Smooth muscle cell (in vitro differentiated cells): ENCODE results near the gene MORC1. TPM values are rescaled to one million over a fixed set of nuclear protein-coding genes. Genes with fewer than 3 reads are reported as not detected.
"Not testable (repeated sequence)": the region's sequence is repeated elsewhere in the genome, so short reads cannot be mapped to it uniquely, and the experiment has no call there.

Experiments
- DNase-seq: peaks from one replicate; lab custom pipeline; 2025; ENCODE audit not compliant: unreplicated experiment; lab: John Stamatoyannopoulos, UW
- H2AFZ ChIP-seq: fragments of 200-600 bp; sonication (generic); 2 replicates; pipeline ENCODE4 v1.6.0; 2016; ENCODE audit warnings: antibody characterized with exemption, low read depth, mild to moderate bottlenecking
- H3F3A ChIP-seq: fragments of 200-600 bp; sonication (generic); 2 replicates; pipeline ENCODE4 v1.6.0; 2017; ENCODE audit warnings: antibody characterized with exemption, low read depth
- H3K27ac ChIP-seq: fragments of 200-600 bp; sonication (generic); 2 replicates; pipeline ENCODE4 v1.5.1; 2016; ENCODE audit warnings: low read depth, mild to moderate bottlenecking
- H3K27me3 ChIP-seq: fragments of 200-600 bp; sonication (generic); 2 replicates; pipeline ENCODE4 v1.6.1; 2016; ENCODE audit warnings: low read depth, mild to moderate bottlenecking
- H3K36me3 ChIP-seq: fragments of 200-600 bp; sonication (generic); 2 replicates; pipeline ENCODE4 v1.5.1; 2016; ENCODE audit warnings: low read depth
- H3K4me1 ChIP-seq: fragments of 200-600 bp; sonication (generic); 2 replicates; pipeline ENCODE4 v1.5.1; 2016; ENCODE audit warnings: low read depth
- H3K4me2 ChIP-seq: fragments of 200-600 bp; sonication (generic); 2 replicates; pipeline ENCODE4 v1.6.0; 2016; ENCODE audit warnings: mild to moderate bottlenecking
- H3K4me3 ChIP-seq: fragments of 200-600 bp; sonication (generic); 2 replicates; pipeline ENCODE4 v1.5.1; 2016; ENCODE audit warnings: mild to moderate bottlenecking
- H3K79me2 ChIP-seq: fragments of 200-600 bp; sonication (generic); 2 replicates; pipeline ENCODE4 v1.6.0; 2016; ENCODE audit warnings: low read depth, mild to moderate bottlenecking
- H3K9ac ChIP-seq: fragments of 200-600 bp; sonication (generic); 2 replicates; pipeline ENCODE4 v1.6.0; 2016; ENCODE audit warnings: low read depth
- H3K9me3 ChIP-seq: fragments of 200-600 bp; sonication (generic); replicated peaks from 2 replicates; pipeline ENCODE4 v1.5.1; 2016; ENCODE audit warnings: low read depth
- H4K20me1 ChIP-seq: fragments of 200-600 bp; sonication (generic); 2 replicates; pipeline ENCODE4 v1.6.0; 2016; ENCODE audit warnings: low read depth
- WGBS: methylation state at CpG from one replicate; pipeline ENCODE4 v1.1.7; 2016; ENCODE audit warnings: low lambda C conversion rate; 5-methylcytosine and 5-hydroxymethylcytosine counted together
- polyA plus RNA-seq: library from polyadenylated mRNA; unstranded; fragments of >200 nt; fragmentation: Nextera tagmentation; extraction: Ambion mirVana; gene quantifications from 2 replicates; pipeline ENCODE4 v1.2.1, GENCODE V29; 2016
- total RNA-seq: library from RNA; depleted of rRNA; stranded (reverse); fragments of >200 nt; gene quantifications from 2 replicates; pipeline ENCODE4 v1.2.3, GENCODE V29; 2014
- TF ChIP-seq, protein P1 (sequence below): fragments of 200-600 bp; sonication (generic); IDR thresholded peaks from 2 replicates; pipeline ENCODE4 v1.5.1; 2017; ENCODE audit warnings: borderline replicate concordance, mild to moderate bottlenecking, antibody characterized with exemption; ENCODE audit not compliant: insufficient read depth, poor library complexity, severe bottlenecking

Gene MORC1
- total and polyA plus RNA-seq, 2 experiments from 2014 or later: not detected

DNA sequence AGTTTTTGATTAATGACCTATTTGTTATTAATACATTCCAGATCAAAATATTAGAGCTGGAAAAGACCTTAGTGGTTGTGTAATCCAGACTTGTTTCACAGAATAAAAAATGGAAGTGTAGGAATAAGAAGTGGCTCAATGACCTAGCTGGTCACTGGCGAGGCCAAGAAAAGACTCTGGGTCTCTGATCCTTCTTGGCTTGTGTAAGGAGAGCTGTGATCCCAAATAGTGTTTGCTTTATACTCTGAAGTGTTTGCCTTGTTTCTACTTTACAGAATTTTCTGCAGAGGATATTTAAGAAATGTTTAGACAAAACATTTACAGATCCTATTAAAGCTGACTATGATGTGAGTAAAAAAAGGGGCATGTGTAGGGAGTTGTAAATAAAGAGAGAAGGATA, 25.7 kb upstream of the MORC1 start:
- Histone ChIP-seq H3K9ac (no peak overlapping the region), H2AFZ (no peak overlapping the region)
- TF ChIP-seq, protein P1, sequence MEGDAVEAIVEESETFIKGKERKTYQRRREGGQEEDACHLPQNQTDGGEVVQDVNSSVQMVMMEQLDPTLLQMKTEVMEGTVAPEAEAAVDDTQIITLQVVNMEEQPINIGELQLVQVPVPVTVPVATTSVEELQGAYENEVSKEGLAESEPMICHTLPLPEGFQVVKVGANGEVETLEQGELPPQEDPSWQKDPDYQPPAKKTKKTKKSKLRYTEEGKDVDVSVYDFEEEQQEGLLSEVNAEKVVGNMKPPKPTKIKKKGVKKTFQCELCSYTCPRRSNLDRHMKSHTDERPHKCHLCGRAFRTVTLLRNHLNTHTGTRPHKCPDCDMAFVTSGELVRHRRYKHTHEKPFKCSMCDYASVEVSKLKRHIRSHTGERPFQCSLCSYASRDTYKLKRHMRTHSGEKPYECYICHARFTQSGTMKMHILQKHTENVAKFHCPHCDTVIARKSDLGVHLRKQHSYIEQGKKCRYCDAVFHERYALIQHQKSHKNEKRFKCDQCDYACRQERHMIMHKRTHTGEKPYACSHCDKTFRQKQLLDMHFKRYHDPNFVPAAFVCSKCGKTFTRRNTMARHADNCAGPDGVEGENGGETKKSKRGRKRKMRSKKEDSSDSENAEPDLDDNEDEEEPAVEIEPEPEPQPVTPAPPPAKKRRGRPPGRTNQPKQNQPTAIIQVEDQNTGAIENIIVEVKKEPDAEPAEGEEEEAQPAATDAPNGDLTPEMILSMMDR: no peak

DNA sequence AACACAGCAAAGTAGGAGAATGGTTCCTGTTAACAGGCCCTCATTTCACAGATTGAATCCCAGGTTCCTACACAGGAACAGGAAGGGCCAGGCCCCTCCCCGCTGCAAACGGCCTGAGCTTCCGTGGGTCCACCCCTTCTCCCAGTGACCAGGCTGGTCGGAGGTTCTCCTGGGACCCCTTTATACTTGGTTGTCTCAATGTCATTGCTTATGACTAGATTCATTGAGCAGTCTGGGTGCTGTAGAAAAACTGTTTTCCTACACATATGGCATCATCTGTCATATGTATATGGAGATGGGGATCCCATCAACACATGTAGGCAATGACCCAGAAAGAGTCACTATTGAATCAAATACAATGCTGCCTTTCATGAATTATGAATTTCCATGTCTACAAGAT, 22.4 kb upstream of the MORC1 start:
- Histone ChIP-seq H4K20me1 (no peaks in the 10 kb centered on the region), H2AFZ (no peak overlapping the region), H3K4me3 (no peak overlapping the region), H3K9me3 (no peaks in the 10 kb centered on the region), H3F3A (no peaks in the 10 kb centered on the region), H3K4me1 (no peaks in the 10 kb centered on the region), H3K27me3 (no peaks in the 10 kb centered on the region), H3K79me2 (no peaks in the 10 kb centered on the region), H3K4me2 (no peak overlapping the region), H3K9ac (no peak overlapping the region), H3K27ac (no peak overlapping the region), H3K36me3 (no peaks in the 10 kb centered on the region)
- TF ChIP-seq, protein P1: no peak
- no peak for DNase-seq
- WGBS: 88% methylated on average over 4 of the region's 4 CpGs

More for the DNA sequence above, 25.7 kb upstream of the MORC1 start:
- Histone ChIP-seq H3K79me2 (no peaks in the 10 kb centered on the region), H4K20me1 (no peaks in the 10 kb centered on the region), H3K36me3 (no peaks in the 10 kb centered on the region), H3F3A (no peaks in the 10 kb centered on the region), H3K27me3 (no peaks in the 10 kb centered on the region), H3K9me3 (no peaks in the 10 kb centered on the region), H3K4me3 (no peak overlapping the region), H3K4me2 (no peak overlapping the region), H3K27ac (no peak overlapping the region), H3K4me1 (no peaks in the 10 kb centered on the region)
- 86% methylated on average over 1 of the region's 1 CpG for WGBS
- no peak for DNase-seq

DNA sequence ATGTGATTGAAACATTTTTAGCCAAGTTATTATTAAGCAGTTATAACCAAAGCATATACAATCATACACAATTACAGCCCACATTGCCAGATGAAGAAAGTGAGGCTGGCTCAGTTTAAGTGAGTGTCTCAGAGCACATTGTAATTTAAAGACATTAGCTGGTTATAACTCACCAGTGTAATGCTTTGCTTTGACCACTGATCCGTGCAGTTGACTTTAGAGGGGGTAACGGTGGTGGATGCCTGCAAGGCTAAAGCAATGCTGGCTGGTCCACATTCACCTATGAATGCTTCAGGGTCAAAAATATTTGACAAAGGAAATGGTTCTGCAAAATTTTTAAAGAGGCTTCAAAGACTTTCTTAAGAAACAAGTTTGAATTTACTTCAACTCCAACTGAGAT, 19.8 kb upstream of the MORC1 start:
- Histone ChIP-seq H2AFZ (no peak overlapping the region), H3K4me1 (no peaks in the 10 kb centered on the region), H3K9ac (no peak overlapping the region), H3K27ac (no peak overlapping the region), H3K36me3 (no peaks in the 10 kb centered on the region), H3K79me2 (no peaks in the 10 kb centered on the region), H3F3A (no peaks in the 10 kb centered on the region), H3K4me3 (peak overlapping the region; percentile 35), H3K27me3 (no peaks in the 10 kb centered on the region), H3K9me3 (no peaks in the 10 kb centered on the region), H4K20me1 (no peaks in the 10 kb centered on the region), H3K4me2 (no peak overlapping the region)
- no peak for DNase-seq
- WGBS: 47% methylated on average over 2 of the region's 2 CpGs
- TF ChIP-seq, protein P1: no peak

DNA sequence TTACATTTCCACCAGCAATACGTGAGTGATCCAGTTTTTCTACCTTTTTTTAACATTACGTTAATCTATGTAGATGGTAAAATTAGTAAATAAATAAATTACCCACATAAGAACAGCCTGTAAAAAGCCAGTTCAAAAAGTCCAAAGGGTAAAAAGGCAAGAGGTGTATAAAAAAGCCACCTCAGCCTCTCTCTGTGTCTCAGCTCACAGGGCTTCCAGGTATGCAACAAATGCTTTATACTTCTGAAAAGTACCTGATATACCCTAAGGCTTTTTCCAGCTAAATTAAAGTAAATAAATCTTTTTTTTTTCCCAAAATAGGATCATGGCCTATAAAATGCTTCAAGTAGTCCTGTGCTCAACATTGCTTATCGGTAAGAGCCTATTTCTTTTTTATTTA, 18.6 kb upstream of the MORC1 start, which contains the start of gene C3orf85:
TSS of gene C3orf85 (plus strand) at position 197 of the 400 bp plus-strand sequence. CDS start at position 326, 129 bp downstream.
- H3K79me2 ChIP-seq: no peaks in the 10 kb centered on the region
- H3K4me1 ChIP-seq: no peaks in the 10 kb centered on the region
- DNase-seq: no peak
- no peaks in the 10 kb centered on the region for H4K20me1 ChIP-seq
- WGBS: 80% methylated on average over 3 of the region's 3 CpGs
- peak within 1 kb of the TSS; percentile 35 for H3K4me3 ChIP-seq
- H3F3A ChIP-seq: no peaks in the 10 kb centered on the region
- H3K9me3 ChIP-seq: no peaks in the 10 kb centered on the region
- H3K36me3 ChIP-seq: no peaks in the 10 kb centered on the region
- TF ChIP-seq, protein P1: no peak
- H3K9ac ChIP-seq: no peak within 1 kb of the TSS
- no peak within 1 kb of the TSS for H3K27ac ChIP-seq
- no peak within 1 kb of the TSS for H2AFZ ChIP-seq
- H3K4me2 ChIP-seq: no peak within 1 kb of the TSS
- H3K27me3 ChIP-seq: no peaks in the 10 kb centered on the region

DNA sequence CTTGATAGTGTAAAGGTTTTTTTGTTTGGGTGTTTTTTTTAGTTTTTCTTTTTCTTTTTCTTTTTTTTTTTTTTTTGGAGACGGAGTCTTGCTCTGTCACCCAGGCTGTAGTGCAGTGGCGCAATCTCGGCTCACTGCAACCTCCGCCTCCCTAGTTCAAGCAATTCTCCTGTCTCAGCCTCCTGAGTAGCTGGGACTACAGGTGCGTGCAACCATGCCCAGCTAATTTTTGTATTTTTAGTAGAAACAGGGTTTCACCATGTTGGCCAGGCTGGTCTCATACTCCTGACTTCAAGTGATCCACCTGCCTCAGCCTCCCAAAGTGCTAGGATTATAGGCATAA, 15.5 kb upstream of the MORC1 start:
- H3K9ac ChIP-seq, H3K4me2 ChIP-seq, H3K27ac ChIP-seq, H2AFZ ChIP-seq, H3K9me3 ChIP-seq, H3K36me3 ChIP-seq, H3F3A ChIP-seq, H3K27me3 ChIP-seq, H3K4me3 ChIP-seq, DNase-seq, H3K79me2 ChIP-seq, H4K20me1 ChIP-seq, H3K4me1 ChIP-seq: not testable (repeated sequence)
- 85% methylated on average over 5 of the region's 5 CpGs for WGBS
